ENCODE measurements around the gene CROT.

- TF ChIP-seq, protein P1, sequence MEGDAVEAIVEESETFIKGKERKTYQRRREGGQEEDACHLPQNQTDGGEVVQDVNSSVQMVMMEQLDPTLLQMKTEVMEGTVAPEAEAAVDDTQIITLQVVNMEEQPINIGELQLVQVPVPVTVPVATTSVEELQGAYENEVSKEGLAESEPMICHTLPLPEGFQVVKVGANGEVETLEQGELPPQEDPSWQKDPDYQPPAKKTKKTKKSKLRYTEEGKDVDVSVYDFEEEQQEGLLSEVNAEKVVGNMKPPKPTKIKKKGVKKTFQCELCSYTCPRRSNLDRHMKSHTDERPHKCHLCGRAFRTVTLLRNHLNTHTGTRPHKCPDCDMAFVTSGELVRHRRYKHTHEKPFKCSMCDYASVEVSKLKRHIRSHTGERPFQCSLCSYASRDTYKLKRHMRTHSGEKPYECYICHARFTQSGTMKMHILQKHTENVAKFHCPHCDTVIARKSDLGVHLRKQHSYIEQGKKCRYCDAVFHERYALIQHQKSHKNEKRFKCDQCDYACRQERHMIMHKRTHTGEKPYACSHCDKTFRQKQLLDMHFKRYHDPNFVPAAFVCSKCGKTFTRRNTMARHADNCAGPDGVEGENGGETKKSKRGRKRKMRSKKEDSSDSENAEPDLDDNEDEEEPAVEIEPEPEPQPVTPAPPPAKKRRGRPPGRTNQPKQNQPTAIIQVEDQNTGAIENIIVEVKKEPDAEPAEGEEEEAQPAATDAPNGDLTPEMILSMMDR (IDR thresholded peaks at IDR 0.05), result no peak
- TF ChIP-seq POLR2A (IDR thresholded peaks at IDR 0.05), result no peak
Measured at GRCh38 chr7:87391020-87391701, 45.7 kb downstream of the CROT start.
